ENCODE measurements around the gene MCEE.
"Not testable (repeated sequence)": the region's sequence is repeated elsewhere in the genome, so short reads cannot be mapped to it uniquely, and the experiment has no call there.

The MCEE gene

GRCh38 chr2:71125506-71126294 is 4.3 kb downstream of the MCEE start:
- no peak for DNase-seq

DNA sequence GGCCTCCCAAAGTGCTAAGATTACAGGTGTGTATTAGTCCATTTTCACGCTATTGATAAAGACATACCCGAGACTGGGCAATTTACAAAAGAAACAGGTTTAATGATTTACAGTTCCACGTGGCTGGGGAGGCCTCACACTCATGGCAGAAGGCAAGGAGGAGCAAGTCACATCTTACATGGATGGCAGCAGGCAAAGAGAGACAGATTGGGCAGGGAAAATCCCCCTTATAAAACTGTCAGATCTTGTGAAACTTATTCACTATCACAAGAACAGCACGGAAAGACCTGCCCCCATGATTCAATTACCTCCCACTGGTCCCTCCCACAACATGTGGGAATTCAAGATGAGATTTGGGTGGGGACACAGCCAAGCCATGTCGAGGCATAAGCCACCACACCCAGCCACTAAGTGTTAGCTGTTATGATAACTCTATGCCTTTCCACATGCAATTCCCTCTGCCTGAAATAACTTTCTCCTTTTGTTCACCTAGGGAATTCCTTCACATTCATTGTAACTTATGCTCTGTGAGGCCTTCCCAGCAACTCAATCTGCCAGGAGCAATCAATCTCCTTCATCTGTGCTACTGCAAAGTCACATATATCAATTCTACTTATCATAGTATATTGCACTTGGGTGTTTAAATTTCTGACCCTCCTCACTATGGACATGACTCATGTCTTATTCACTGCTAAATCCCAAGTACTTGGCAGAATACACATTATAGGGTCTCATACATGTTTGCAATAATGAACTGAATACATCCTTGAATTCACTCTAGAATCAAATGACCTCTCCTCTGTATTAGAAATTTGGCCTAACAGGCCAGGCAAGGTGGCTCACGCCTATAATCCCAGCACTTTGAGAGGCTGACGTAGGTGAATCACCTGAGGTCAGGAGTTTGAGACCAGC is 7.4 kb downstream of the MCEE start:
- no peak for DNase-seq

GRCh38 chr2:71121479-71121878 is 8.6 kb downstream of the MCEE start:
- DNase-seq, result no peak

GRCh38 chr2:71120195-71120594 is 9.8 kb downstream of the MCEE start:
- DNase-seq, result no peak

DNA sequence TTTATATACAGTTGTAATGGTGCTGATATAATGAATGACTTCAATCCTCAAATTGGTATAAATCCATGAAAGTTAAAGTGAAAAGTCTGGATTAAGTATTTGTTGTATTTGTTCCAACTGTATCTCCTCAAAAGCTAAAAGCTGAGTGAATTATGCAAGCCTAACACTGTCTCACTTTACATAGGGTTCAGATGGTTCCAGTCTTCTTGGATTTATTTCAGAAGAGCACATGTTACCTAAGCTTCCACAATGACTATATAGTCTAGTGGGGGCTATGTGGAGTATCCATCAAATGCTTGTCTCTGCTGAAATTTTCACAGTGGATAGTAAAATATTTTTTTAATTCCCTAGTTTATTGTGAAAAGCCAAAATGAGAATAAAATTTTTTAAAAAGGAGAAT is 13.0 kb downstream of the MCEE start:
- DNase-seq, result no peak

DNA sequence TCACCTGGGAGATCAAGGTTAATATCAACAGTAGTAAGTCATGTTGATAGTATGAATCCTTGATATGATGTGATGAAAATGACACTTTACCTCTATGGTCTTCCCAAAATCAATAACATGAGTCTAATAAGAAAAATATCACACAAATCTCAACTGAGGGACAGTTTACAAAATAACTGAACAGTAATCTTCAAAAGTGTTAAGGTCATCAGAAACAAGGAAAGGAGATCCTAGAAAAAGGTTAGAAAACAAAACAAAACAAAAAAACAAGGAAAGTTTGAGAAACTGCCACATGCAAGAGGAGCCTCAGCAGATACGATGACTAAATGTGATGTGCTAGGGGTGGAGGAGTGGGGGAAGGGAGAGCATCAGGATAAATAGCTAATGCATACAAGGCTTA is 16.2 kb downstream of the MCEE start:
- no peak for DNase-seq

- no peak for DNase-seq
These were observed 21.9 kb downstream of the MCEE start for GRCh38 chr2:71108091-71108490.

DNA sequence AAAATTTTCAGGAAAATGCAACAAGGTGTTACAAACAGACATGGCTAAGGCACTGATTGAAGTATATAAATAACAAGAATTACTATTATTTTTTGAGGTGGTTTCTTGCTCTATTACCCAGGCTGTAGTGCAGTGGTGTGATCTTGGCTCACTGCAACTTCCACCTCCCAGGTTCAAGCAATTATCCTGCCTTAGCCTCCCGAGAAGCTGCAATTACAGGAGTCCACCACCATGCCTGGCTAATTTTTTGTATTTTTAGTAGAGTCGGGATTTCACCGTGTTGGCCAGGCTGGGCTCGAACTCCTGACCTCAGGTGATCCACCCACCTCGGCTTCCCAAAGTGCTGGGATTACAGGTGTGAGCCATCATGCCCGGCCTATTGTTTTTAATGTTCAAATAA is 23.6 kb downstream of the MCEE start:
- DNase-seq, result not testable (repeated sequence)

DNA sequence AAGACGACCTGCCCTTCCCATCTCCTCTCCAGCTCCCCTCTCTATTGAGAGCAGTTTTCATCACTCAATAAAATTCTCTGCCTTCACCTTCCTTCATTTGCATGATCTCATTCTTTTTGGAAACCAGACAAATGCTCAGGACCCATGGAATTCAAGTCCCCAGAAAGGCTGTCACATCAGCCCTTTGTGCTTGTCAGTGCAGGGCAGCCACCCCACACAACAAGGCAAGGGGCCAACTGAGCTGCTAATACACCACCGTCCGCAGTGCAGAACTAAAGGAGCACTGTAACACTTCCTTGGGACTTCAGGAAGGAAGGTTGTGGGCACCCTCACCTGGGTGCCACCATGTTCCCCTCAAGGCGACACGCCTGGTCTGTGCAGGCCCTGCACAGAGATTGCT is 26.2 kb downstream of the MCEE start:
- DNase-seq, result no peak

GRCh38 chr2:71102981-71103681 is 26.9 kb downstream of the MCEE start:
- DNase-seq, result no peak

- DNase-seq, result no peak
These were observed 28.4 kb downstream of the MCEE start for GRCh38 chr2:71101656-71102055.

- peak; percentile 21 for DNase-seq
These were observed 29.6 kb downstream of the MCEE start for GRCh38 chr2:71100195-71100964.

DNA sequence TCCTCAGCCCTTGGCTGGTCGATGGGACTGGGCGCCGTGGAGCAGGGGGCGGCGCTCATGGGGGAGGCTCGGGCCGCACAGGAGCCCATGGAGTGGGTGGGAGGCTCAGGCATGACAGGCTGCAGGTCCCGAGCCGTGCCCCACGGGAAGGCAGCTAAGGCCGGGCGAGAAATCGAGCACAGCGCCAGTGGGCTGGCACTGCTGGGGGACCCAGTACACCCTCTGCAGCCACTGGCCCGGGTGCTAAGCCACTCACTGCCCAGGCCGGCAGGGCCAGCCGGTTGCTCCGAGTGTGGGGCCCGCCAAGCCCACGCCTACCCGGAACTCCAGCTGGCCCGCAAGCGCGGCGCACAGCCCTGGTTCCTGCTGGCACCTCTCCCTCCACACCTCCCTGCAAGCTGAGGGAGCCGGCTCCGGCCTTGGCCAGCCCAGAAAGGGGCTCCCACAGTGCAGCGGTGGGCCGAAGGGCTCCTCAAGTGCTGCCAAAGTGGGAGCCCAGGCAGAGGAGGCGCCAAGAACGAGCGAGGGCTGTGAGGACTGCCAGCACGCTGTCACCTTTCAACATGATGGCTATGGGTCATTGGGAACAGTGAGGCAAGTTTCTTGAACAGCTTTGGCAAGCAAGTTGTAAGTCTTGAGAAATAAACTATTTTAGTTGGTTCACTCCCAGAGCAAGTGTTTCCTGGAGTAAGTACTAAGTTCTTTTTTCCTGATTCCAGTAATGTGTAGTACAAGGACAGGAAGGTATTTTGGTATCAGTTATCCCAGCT is 37.4 kb downstream of the MCEE start:
- DNase-seq, result not testable (repeated sequence)

DNA sequence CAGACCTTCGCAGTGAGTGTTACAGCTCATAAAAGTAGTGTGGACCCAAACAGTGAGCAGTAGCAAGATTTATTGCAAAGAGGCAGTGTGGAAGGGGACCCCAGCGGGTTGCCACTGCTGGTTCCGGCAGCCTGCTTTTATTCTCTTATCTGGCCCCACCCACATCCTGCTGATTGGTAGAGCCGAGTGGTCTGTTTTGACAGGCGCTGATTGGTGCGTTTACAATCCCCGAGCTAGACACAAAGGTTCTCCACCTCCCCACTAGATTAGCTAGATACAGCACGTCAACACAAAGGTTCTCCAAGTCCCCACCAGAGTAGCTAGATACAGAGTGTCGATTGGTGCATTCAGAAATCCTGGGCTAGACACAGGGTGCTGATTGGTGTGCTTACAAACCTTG is 38.2 kb downstream of the MCEE start:
- not testable (repeated sequence) for DNase-seq

GRCh38 chr2:71089475-71089874 is 40.6 kb downstream of the MCEE start:
- not testable (repeated sequence) for DNase-seq

- not testable (repeated sequence) for DNase-seq
These were observed 44.6 kb downstream of the MCEE start for GRCh38 chr2:71085325-71086003.

GRCh38 chr2:71083752-71084312 is 46.2 kb downstream of the MCEE start:
- not testable (repeated sequence) for DNase-seq

DNA sequence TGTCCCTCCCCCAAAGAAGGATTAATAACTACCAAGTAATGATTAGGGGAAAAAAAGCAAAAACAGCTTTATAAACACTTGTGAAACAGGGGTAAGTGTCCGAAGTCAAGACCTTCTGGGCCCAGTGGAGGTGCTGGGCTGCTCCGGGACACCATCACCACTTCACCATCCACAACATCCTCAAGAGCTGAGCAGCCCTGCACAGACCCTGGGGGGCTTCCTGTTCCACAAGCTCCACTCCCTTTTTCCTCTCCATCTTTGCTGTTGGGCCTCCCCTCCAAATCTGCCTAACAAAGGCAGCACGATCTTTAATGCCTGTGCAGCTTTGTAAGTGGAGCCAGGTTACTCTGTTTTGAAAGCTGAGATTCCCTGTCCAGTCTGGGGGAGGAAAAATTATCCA is 46.7 kb downstream of the MCEE start:
- not testable (repeated sequence) for DNase-seq

- no peak for DNase-seq
These were observed 47.4 kb downstream of the MCEE start for GRCh38 chr2:71082402-71083252.

- no peak for DNase-seq
These were observed 51.4 kb downstream of the MCEE start for GRCh38 chr2:71078624-71079023.

Data from NCI-H748 treated with DMSO at 0.1 percent for 48 hours (cell line).